Stimulated activated CD4-positive, alpha-beta T cell treated with anti-CD3 and anti-CD28 coated beads, Interleukin-15, amount 100 ng/mL, for 24 hours (primary cell): Measurements from ENCODE around the gene GRIK5.
"Not testable (repeated sequence)": the region's sequence is repeated elsewhere in the genome, so short reads cannot be mapped to it uniquely, and the experiment has no call there.

Experiments used
- DNase-seq: peaks from one replicate; pipeline ENCODE4 v3.0.0-alpha.2; 2020

The GRIK5 gene

GRCh38 chr19:42069619-42070351, at the start of gene GRIK5:
Gene GRIK5, minus strand, starts transcription at chr19:42070206. Its CDS starts 4,436 bp downstream, at chr19:42065770.
- no peak for DNase-seq

- DNase-seq: no peak
These were observed 47.1 kb upstream of the GRIK5 start for GRCh38 chr19:42117076-42117475.

GRCh38 chr19:42116308-42117075, 46.5 kb upstream of the GRIK5 start:
- no peak for DNase-seq

- DNase-seq: no peak
These were observed 45.7 kb upstream of the GRIK5 start for GRCh38 chr19:42115705-42116104.

- DNase-seq: no peak
These were observed 45.2 kb upstream of the GRIK5 start for GRCh38 chr19:42115219-42115618.

- DNase-seq: no peak
These were observed 44.4 kb upstream of the GRIK5 start for GRCh38 chr19:42114412-42114811.

GRCh38 chr19:42113641-42114348, 43.8 kb upstream of the GRIK5 start:
- DNase-seq: no peak

GRCh38 chr19:42111811-42112210, 41.8 kb upstream of the GRIK5 start:
- DNase-seq: no peak

- DNase-seq: no peak
These were observed 41.4 kb upstream of the GRIK5 start for GRCh38 chr19:42111384-42111783.

- no peak for DNase-seq
These were observed 40.7 kb upstream of the GRIK5 start for GRCh38 chr19:42110658-42111057.

- no peak for DNase-seq
These were observed 39.9 kb upstream of the GRIK5 start for GRCh38 chr19:42109896-42110295.

GRCh38 chr19:42108527-42109389, 38.8 kb upstream of the GRIK5 start:
- peak; percentile 92 for DNase-seq

GRCh38 chr19:42105368-42105767, 35.4 kb upstream of the GRIK5 start:
- DNase-seq: no peak

GRCh38 chr19:42102877-42103276, 32.9 kb upstream of the GRIK5 start:
- no peak for DNase-seq

GRCh38 chr19:42100241-42100640, 30.2 kb upstream of the GRIK5 start:
- DNase-seq: not testable (repeated sequence)

- DNase-seq: no peak
These were observed 29.4 kb upstream of the GRIK5 start for GRCh38 chr19:42099336-42099925.

- no peak for DNase-seq
These were observed 28.8 kb upstream of the GRIK5 start for GRCh38 chr19:42098781-42099180.

- DNase-seq: no peak
These were observed 27.5 kb upstream of the GRIK5 start for GRCh38 chr19:42097461-42097860.

- DNase-seq: no peak
These were observed 26.3 kb upstream of the GRIK5 start for GRCh38 chr19:42096255-42096837.

- DNase-seq: peak; percentile 33
These were observed 25.8 kb upstream of the GRIK5 start for GRCh38 chr19:42095814-42096230.

- DNase-seq: no peak
These were observed 25.3 kb upstream of the GRIK5 start for GRCh38 chr19:42095142-42095813.
